H7 (cell line): ENCODE data around the gene MAPK14. TPM values are rescaled to one million over a fixed set of nuclear protein-coding genes. Genes with fewer than 3 reads are reported as not detected.

Experiments
- DNase-seq: peaks from one replicate; pipeline ENCODE4 v3.0.0; 2012
- H3K27me3 ChIP-seq: 2 replicates; pipeline ENCODE4 v1.6.0; 2011; ENCODE audit warnings: mild to moderate bottlenecking, low read length; ENCODE audit not compliant: control insufficient read depth, insufficient read depth
- H3K36me3 ChIP-seq: replicated peaks from 2 replicates; pipeline ENCODE4 v1.5.1; 2011; ENCODE audit warnings: low read length; ENCODE audit not compliant: control insufficient read depth, insufficient read depth
- H3K4me3 ChIP-seq: 2 replicates; pipeline ENCODE4 v1.5.1; 2011; ENCODE audit warnings: low read depth, mild to moderate bottlenecking, control low read depth, low read length, moderate library complexity; ENCODE audit not compliant: insufficient read depth
- total RNA-seq: library from RNA; depleted of rRNA; stranded (reverse); fragments of >200 nt; shearing (Covaris generic); gene quantifications from 2 replicates; pipeline ENCODE4 v1.2.3, GENCODE V29; 2014

The MAPK14 gene
- total RNA-seq, 1 experiment from 2014 or later, result 34.2 TPM

DNA sequence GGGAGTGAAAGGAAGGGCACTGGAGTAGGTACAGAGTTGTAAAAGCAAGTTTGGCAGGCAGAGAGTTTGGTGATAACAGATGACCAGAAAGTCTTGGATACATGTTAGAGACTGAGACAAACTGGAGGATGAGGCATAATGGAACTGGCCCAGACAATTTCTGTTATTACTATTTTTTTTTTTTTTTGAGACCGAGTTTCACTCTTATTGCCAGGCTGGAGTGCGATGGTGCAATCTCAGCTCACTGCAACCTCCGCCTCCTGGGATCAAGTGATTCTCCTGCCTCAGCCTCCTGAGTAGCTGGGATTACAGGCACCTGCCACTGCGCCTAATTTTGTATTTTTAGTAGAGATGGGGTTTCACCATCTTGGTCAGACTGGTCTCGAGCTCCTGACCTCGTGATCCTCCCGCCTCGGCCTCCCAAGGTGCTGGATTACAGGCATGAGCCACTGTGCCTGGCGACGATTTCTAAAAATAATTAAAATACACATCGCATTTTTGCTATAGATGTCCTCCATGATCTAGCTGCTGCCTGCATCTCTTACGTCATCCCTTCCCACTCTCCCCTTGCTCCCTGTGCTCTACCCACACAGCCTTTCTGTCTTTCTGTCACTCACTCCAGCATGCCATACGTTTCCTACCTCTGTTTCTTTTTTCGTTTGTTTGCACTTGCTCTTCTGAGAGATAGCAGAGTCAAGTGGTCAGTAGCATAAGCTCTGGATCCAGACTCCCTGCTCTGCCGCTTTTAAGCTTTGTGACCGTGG lies 23.5 kb downstream of the MAPK14 start:
- no peaks in the 10 kb centered on the region for H3K27me3 ChIP-seq
- no peak for DNase-seq
- no peak overlapping the region for H3K4me3 ChIP-seq
- no peaks in the 10 kb centered on the region; the same call in 1 of the 2 replicates for H3K36me3 ChIP-seq

DNA sequence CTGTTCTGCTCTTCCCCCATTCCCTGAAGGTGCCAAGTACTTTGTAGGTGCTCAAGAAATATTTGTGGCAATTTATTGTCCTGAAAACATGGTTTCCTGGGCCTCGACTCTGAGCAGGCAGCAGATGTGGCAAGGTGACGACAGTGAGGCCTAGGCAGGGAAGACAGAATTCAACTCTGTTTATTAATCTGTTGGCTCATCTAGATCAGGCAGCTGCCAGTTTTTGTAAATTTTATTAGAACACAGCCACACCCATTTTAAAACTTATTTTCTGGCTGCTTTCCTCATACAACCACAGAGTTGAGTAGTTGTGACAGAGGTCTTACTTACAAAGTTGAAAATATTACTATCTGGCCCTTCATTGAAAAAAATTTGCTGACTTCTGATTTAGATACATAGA lies 24.5 kb downstream of the MAPK14 start:
- no peak for DNase-seq
- Histone ChIP-seq H3K36me3 (no peaks in the 10 kb centered on the region; the same call in 1 of the 2 replicates), H3K4me3 (no peak overlapping the region), H3K27me3 (no peaks in the 10 kb centered on the region)

- Histone ChIP-seq H3K36me3 (no peaks in the 10 kb centered on the region; the same call in 1 of the 2 replicates), H3K4me3 (no peak overlapping the region), H3K27me3 (no peaks in the 10 kb centered on the region)
- DNase-seq, result no peak
Observed at GRCh38 chr6:36053878-36054277, 26.3 kb downstream of the MAPK14 start.

DNA sequence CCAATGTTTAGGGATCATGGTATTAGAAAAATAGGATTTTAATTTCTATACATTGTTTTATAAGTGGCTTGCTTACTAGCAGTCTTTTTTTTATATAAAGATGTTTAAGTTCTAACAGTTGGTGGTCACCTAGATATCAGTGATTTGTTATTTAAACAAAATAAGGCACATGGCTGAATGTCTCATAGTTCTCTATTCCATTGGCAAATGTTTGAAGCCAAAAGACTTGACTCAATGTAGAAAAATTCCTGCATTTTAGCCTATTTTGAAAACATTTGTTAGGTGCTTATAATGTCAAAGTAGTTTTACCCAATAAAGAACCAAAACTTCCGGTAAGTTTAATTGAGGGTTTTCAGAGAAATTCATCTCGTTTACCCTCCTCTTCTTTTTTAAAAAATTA lies 26.8 kb downstream of the MAPK14 start:
- no peak overlapping the region for H3K4me3 ChIP-seq
- no peak for DNase-seq
- no peaks in the 10 kb centered on the region; the same call in 1 of the 2 replicates for H3K36me3 ChIP-seq

DNA sequence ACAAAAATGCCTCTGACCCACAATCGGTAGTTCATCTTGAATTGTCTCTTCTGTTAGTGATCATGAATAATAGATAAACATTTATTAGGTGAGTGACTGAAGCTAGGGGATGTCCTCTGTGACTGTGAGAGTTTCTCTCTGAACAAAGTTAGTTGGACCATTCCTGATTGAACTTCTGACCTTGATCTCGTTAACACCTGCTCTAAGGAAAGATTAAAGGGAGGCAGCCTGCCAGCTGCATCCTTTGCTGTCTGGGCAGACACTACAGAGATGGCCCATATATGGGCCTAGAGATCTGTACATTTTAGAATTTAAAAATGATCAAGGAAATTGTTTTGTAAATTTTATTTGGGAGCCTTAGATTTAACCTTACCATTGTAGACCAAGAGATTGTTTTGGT lies 27.3 kb downstream of the MAPK14 start:
- H3K4me3 ChIP-seq, result no peak overlapping the region
- H3K27me3 ChIP-seq, result no peaks in the 10 kb centered on the region
- no peak for DNase-seq
- no peaks in the 10 kb centered on the region; the same call in 1 of the 2 replicates for H3K36me3 ChIP-seq

More for the DNA sequence above, 26.8 kb downstream of the MAPK14 start:
- H3K27me3 ChIP-seq, result no peaks in the 10 kb centered on the region

DNA sequence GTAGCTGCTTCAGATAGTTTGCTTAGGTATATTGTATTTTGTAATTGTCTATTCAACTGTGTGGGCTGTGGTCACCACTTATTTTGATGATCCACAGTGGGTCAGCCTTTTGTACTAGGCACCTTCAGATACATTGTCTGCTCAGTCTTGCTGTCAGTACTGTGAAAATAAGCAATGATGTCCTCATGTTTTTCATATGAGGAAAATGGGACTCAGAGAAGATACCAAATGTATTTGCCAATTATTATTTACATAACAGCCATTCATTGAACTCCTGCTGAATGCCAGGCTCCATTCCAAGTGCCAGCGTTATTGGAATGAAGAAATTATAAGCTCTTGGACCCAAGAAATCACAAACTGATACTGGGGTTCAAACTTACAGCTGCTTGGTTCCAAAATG lies 28.6 kb downstream of the MAPK14 start:
- no peaks in the 10 kb centered on the region; the same call in 1 of the 2 replicates for H3K36me3 ChIP-seq
- DNase-seq, result no peak
- H3K27me3 ChIP-seq, result no peaks in the 10 kb centered on the region
- no peak overlapping the region for H3K4me3 ChIP-seq

DNA sequence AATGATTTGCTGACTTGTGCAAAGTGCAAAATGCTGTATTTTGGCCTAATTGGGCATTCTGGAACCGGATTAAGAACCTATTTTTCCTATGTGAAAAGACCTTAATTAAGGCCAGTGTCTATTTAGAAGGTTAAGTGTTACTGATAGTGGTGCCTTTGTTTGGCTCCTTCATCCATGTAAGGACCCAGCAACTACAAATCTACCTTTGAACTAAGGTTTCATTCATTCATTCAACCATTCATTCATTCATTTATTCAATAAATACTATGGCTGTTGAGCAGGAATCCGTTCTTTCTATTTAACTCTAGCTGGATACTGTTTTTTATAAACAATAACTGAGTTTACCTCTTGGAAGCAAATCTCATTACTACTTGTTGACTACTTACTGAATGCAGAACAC lies 33.6 kb downstream of the MAPK14 start:
- no peak for DNase-seq
- Histone ChIP-seq H3K36me3 (no peaks in the 10 kb centered on the region; the same call in 1 of the 2 replicates), H3K27me3 (no peaks in the 10 kb centered on the region), H3K4me3 (no peak overlapping the region)

GRCh38 chr6:36062247-36062646 lies 34.6 kb downstream of the MAPK14 start:
- no peaks in the 10 kb centered on the region for H3K27me3 ChIP-seq
- no peaks in the 10 kb centered on the region; the same call in 1 of the 2 replicates for H3K36me3 ChIP-seq
- no peak for DNase-seq
- no peak overlapping the region for H3K4me3 ChIP-seq

DNA sequence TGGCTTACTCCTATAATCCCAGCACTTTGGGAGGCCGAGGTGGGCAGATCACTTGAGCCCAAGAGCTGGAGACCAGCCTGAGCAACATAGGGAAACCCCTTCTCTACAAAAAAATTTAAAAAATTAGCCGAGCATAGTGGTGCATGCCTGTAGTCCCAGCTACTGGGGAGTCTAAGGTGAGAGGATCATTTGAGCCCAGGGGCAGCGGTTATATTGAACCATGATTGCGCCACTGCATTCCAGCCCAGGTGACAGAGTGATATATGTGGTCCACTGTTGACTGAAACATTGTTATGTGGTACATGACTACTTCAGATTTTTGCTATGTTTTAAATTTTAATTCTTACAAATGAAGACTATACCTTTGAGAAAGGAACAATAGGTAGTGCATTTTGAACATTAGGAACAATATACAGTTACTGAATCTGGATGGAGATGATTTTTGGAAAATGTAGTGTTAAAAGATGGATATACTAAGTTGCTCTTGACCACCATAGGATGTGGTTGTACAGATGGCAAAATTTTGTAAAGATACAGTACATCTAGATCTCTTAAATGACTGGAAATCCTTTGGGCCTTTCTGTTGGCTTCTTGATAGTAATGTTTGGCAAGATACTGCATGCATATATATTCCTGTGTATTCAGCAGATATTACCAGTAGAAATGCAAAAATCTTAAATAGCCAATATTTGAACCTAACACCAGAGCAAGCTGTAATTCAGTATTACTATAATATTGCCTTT lies 35.9 kb downstream of the MAPK14 start:
- Histone ChIP-seq H3K36me3 (no peaks in the 10 kb centered on the region; the same call in 1 of the 2 replicates), H3K27me3 (no peaks in the 10 kb centered on the region), H3K4me3 (no peak overlapping the region)
- DNase-seq, result no peak

DNA sequence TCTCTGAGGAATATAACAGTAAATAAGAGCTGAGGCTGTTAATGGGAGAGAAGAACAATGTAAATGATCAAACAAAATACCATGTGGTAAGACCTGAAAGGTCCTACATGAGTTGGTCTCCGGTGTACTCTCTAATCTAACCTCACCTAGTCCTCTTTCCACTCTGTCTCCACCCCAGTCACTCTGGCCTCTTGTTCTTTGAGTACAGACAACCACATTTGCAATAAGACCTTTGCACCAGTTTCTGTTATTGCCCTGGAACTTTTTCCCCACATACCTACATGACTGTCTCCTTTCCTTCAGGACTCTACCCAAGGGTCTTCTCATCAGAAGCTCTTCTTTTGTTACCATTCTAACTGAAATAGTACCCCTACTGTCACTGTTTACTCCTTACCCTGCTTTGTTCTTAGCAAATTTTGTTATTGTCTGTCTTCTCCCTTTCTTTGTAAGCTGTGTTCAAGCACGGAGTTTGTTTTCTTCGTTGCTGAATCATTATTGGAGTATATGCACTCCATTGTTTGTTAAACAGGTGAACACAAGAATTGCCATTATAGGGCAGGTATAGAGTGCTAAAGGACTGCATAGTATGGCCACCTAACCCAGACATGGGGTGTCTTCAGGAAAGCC lies 37.3 kb downstream of the MAPK14 start:
- no peak for DNase-seq
- Histone ChIP-seq H3K4me3 (no peak overlapping the region), H3K36me3 (no peaks in the 10 kb centered on the region; the same call in 1 of the 2 replicates), H3K27me3 (no peaks in the 10 kb centered on the region)

GRCh38 chr6:36065916-36066315 lies 38.3 kb downstream of the MAPK14 start:
- no peaks in the 10 kb centered on the region for H3K27me3 ChIP-seq
- H3K4me3 ChIP-seq, result no peak overlapping the region
- H3K36me3 ChIP-seq, result no peaks in the 10 kb centered on the region; the same call in 1 of the 2 replicates
- DNase-seq, result no peak

GRCh38 chr6:36066817-36067216 lies 39.2 kb downstream of the MAPK14 start:
- no peaks in the 10 kb centered on the region; the same call in 1 of the 2 replicates for H3K36me3 ChIP-seq
- no peak for DNase-seq
- no peaks in the 10 kb centered on the region for H3K27me3 ChIP-seq
- H3K4me3 ChIP-seq, result no peak overlapping the region

DNA sequence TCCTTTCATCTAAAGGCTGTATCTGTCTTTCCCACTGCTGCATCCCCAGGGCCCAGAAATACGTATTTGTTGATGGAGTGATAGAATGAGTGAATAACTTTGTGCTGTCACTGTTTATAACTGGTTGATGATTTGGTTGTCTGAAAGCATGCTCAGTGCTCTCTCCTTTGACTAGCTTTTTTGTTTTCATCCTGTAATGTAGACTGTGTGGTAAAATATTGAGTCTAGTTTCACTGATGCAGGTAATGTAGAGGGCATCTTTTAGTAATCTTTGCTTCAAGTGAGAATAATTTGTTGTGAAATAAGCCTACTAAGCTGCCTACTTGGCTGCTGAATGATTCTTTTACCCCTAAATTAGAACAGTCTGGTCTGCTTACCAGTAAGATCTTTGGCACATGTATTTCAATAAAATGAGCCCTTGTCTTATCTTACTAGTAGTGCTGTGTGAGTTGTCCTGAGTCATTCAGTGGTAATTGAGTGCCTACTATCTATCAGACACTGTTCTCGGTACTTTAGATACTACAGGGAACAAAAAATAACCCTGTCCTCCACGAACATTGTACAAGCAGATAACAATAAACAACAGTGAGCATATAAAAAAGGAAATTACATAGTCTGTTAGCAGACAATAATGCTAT lies 39.9 kb downstream of the MAPK14 start:
- H3K4me3 ChIP-seq, result no peak overlapping the region
- no peak for DNase-seq
- no peaks in the 10 kb centered on the region for H3K27me3 ChIP-seq
- no peaks in the 10 kb centered on the region; the same call in 1 of the 2 replicates for H3K36me3 ChIP-seq

DNA sequence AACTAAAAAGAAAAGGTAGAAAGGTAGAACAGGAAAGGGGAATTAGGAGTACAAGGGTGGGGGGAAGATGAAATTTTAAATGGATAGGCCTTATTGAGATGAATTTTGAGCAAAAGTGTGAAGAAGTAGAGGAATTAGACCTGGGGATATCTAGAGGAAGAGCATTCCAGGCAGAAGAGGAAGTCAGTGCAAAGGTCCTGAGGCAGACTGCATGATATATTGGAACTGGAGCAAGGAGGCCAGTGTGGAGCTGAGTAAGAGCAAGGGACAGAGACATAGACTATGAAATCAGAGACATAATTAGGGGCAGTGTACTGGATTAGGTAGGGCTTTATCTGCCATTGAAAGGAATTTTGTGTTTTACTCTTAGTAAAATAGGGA lies 40.4 kb downstream of the MAPK14 start:
- Histone ChIP-seq H3K4me3 (no peak overlapping the region), H3K27me3 (no peaks in the 10 kb centered on the region), H3K36me3 (no peaks in the 10 kb centered on the region; the same call in 1 of the 2 replicates)
- no peak for DNase-seq
